ENCODE measurements around the gene DLGAP1.
A peak's percentile ranks its signal among the peaks of the same experiment; 100 is the strongest.
"Not testable (repeated sequence)": the region's sequence is repeated elsewhere in the genome, so short reads cannot be mapped to it uniquely, and the experiment has no call there.

The DLGAP1 gene

GRCh38 chr18:4455113-4455811 lies at the start of gene DLGAP1:
Gene DLGAP1 (minus strand): TSS chr18:4455307.
- peak; percentile 22 for DNase-seq (ENCODE audit: low read depth)

- not testable (repeated sequence) for DNase-seq (ENCODE audit: low read depth)
Observed at GRCh38 chr18:4494703-4495284, 39.7 kb upstream of the DLGAP1 start.

- no peak for DNase-seq (ENCODE audit: low read depth)
Observed at GRCh38 chr18:4468511-4468910, 13.4 kb upstream of the DLGAP1 start.

GRCh38 chr18:4454537-4455112 lies 482 bp downstream of the DLGAP1 start:
- DNase-seq (ENCODE audit: low read depth), result no peak

- no peak for DNase-seq (ENCODE audit: low read depth)
Observed at GRCh38 chr18:4453874-4454536, 1.1 kb downstream of the DLGAP1 start.

- DNase-seq (ENCODE audit: low read depth), result no peak
Observed at GRCh38 chr18:4453567-4453873, 1.6 kb downstream of the DLGAP1 start.

GRCh38 chr18:4450065-4450658 lies 4.9 kb downstream of the DLGAP1 start:
- no peak for DNase-seq (ENCODE audit: low read depth)

GRCh38 chr18:4445902-4446301 lies 9.2 kb downstream of the DLGAP1 start:
- no peak for DNase-seq (ENCODE audit: low read depth)

- no peak for DNase-seq (ENCODE audit: low read depth)
Observed at GRCh38 chr18:4444306-4444705, 10.8 kb downstream of the DLGAP1 start.

- DNase-seq (ENCODE audit: low read depth), result no peak
Observed at GRCh38 chr18:4441098-4441497, 14.0 kb downstream of the DLGAP1 start.

GRCh38 chr18:4438938-4439337 lies 16.2 kb downstream of the DLGAP1 start:
- DNase-seq (ENCODE audit: low read depth), result no peak

- DNase-seq (ENCODE audit: low read depth), result no peak
Observed at GRCh38 chr18:4433717-4434116, 21.4 kb downstream of the DLGAP1 start.

- no peak for DNase-seq (ENCODE audit: low read depth)
Observed at GRCh38 chr18:4430836-4431235, 24.3 kb downstream of the DLGAP1 start.

GRCh38 chr18:4417714-4418113 lies 37.4 kb downstream of the DLGAP1 start:
- DNase-seq (ENCODE audit: low read depth), result no peak

- DNase-seq (ENCODE audit: low read depth), result no peak
Observed at GRCh38 chr18:4416976-4417375, 38.1 kb downstream of the DLGAP1 start.

- DNase-seq (ENCODE audit: low read depth), result no peak
Observed at GRCh38 chr18:4412286-4412685, 42.8 kb downstream of the DLGAP1 start.

- no peak for DNase-seq (ENCODE audit: low read depth)
Observed at GRCh38 chr18:4406856-4407255, 48.3 kb downstream of the DLGAP1 start.

GRCh38 chr18:4405965-4406364 lies 49.1 kb downstream of the DLGAP1 start:
- no peak for DNase-seq (ENCODE audit: low read depth)

GRCh38 chr18:4403836-4404235 lies 51.3 kb downstream of the DLGAP1 start:
- no peak for DNase-seq (ENCODE audit: low read depth)

GRCh38 chr18:4400911-4401310 lies 54.2 kb downstream of the DLGAP1 start:
- no peak for DNase-seq (ENCODE audit: low read depth)

- DNase-seq (ENCODE audit: low read depth), result no peak
Observed at GRCh38 chr18:4399929-4400328, 55.2 kb downstream of the DLGAP1 start.

GRCh38 chr18:4394700-4395099 lies 60.4 kb downstream of the DLGAP1 start:
- DNase-seq (ENCODE audit: low read depth), result no peak

- no peak for DNase-seq (ENCODE audit: low read depth)
Observed at GRCh38 chr18:4391859-4392258, 63.2 kb downstream of the DLGAP1 start.

Measured in iris pigment epithelial cell (primary cell).